Fibroblast of mammary gland (primary cell): ENCODE results near the gene FTO.

Source experiments
- DNase-seq: peaks from one replicate; pipeline ENCODE4 v3.0.0-alpha.2; 2010; ENCODE audit warnings: low read depth
- H3K4me3 ChIP-seq: 2 replicates; pipeline ENCODE4 v1.5.1; 2011; ENCODE audit warnings: low read depth, mild to moderate bottlenecking, low read length, moderate library complexity; ENCODE audit not compliant: control insufficient read depth
- CTCF ChIP-seq: conservative IDR thresholded peaks from 2 replicates; pipeline ENCODE4 v1.5.1; 2011; ENCODE audit warnings: low read depth, low read length, inconsistent platforms; ENCODE audit not compliant: control insufficient read depth, insufficient read depth

The FTO gene

GRCh38 chr16:53704445-53704813 lies 473 bp downstream of the FTO start:
- no peak for TF ChIP-seq CTCF
- DNase-seq = no peak
- H3K4me3 ChIP-seq = peak overlapping the region; percentile 66

DNA sequence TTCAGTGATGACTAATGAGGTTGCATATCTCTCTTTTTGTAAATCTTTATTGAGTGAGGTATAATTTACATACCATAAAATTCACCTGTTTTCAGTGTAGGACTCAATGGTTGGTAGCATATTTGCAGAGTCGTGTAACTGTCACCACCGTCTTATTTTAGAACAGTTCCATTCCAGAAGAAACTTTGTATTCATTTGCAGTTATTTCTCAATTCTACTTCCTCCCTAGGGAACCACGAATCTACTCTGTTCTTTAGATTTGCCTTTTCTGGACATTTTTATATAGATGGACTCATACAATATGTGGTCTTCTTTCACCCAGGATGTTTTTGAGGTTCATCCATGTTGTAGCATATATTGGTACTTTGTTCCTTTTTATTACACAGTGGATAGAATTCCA lies 3.7 kb downstream of the FTO start:
- H3K4me3 ChIP-seq = no peak overlapping the region
- DNase-seq = no peak
- no peak for TF ChIP-seq CTCF

DNA sequence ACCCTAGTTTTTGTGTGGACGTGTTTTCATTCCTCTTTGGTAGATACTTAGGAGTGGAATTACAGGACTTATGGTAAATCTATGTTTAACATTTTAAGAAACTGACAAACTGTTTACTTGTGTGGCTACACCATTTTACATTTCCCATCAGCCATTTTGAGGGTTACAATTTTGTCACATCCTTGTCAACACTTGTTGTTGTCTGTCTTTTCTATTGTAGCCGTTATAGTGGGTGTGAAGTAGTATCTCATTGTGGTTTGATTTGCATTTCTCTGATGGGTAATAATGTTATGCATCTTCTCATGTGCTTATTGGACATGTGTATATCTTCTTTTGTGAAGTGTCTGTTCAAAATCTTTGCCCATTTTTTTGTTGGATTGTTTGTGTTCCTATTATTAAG lies 4.5 kb downstream of the FTO start:
- H3K4me3 ChIP-seq = no peak overlapping the region
- DNase-seq = no peak
- TF ChIP-seq CTCF = no peak

- H3K4me3 ChIP-seq = no peak overlapping the region
- no peak for DNase-seq
- no peak for TF ChIP-seq CTCF
These were observed 7.4 kb downstream of the FTO start for GRCh38 chr16:53711390-53711789.

DNA sequence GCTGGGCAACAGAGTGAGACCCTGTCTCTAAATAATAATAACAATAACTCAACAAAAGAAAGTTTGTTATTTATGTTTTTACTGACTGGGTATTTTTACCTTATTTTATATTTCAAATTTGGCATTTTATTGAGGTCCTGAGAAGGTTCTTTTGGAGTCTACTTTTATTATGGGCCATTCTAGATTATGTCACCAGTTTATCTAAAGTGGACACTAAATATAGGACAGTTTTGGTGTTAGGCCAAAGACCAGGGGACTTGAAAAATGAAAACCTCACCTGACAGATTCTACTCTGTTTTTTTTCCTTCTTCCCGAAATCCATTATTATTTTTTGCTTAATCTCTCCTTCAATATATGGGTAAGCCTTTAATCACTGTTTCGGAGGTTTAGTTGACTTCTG lies 8.1 kb downstream of the FTO start:
- H3K4me3 ChIP-seq = no peak overlapping the region
- DNase-seq = no peak
- no peak for TF ChIP-seq CTCF

- DNase-seq = no peak
- no peak for TF ChIP-seq CTCF
- H3K4me3 ChIP-seq = no peak overlapping the region
These were observed 9.6 kb downstream of the FTO start for GRCh38 chr16:53713403-53714204.
